HG03354 (cell line): ENCODE data around the gene DLG2.
"Not testable (repeated sequence)": the region's sequence is repeated elsewhere in the genome, so short reads cannot be mapped to it uniquely, and the experiment has no call there.

Source experiments
- ATAC-seq: cut with Tn5 transposase; IDR thresholded peaks from one replicate; pipeline ENCODE4 v1.9.1; 2021; ENCODE audit warnings: mild to moderate bottlenecking; ENCODE audit not compliant: unreplicated experiment, poor library complexity, severe bottlenecking

The DLG2 gene

GRCh38 chr11:83441171-83441570 is 2186.0 kb downstream of the DLG2 start:
- no peak for ATAC-seq

GRCh38 chr11:83438438-83438837 is 2188.7 kb downstream of the DLG2 start:
- ATAC-seq: no peak

GRCh38 chr11:83437939-83438338 is 2189.2 kb downstream of the DLG2 start:
- no peak for ATAC-seq

- ATAC-seq: no peak
Measured at GRCh38 chr11:83436855-83437254, 2190.3 kb downstream of the DLG2 start.

GRCh38 chr11:83434812-83435211 is 2192.3 kb downstream of the DLG2 start:
- ATAC-seq: not testable (repeated sequence)

- no peak for ATAC-seq
Measured at GRCh38 chr11:83427943-83428342, 2199.2 kb downstream of the DLG2 start.

GRCh38 chr11:83427501-83427900 is 2199.6 kb downstream of the DLG2 start:
- ATAC-seq: no peak

- no peak for ATAC-seq
Measured at GRCh38 chr11:83425137-83425466, 2202.0 kb downstream of the DLG2 start.

GRCh38 chr11:83424376-83425136 is 2202.6 kb downstream of the DLG2 start:
- ATAC-seq: no peak

GRCh38 chr11:83422641-83423040 is 2204.5 kb downstream of the DLG2 start:
- ATAC-seq: not testable (repeated sequence)

DNA sequence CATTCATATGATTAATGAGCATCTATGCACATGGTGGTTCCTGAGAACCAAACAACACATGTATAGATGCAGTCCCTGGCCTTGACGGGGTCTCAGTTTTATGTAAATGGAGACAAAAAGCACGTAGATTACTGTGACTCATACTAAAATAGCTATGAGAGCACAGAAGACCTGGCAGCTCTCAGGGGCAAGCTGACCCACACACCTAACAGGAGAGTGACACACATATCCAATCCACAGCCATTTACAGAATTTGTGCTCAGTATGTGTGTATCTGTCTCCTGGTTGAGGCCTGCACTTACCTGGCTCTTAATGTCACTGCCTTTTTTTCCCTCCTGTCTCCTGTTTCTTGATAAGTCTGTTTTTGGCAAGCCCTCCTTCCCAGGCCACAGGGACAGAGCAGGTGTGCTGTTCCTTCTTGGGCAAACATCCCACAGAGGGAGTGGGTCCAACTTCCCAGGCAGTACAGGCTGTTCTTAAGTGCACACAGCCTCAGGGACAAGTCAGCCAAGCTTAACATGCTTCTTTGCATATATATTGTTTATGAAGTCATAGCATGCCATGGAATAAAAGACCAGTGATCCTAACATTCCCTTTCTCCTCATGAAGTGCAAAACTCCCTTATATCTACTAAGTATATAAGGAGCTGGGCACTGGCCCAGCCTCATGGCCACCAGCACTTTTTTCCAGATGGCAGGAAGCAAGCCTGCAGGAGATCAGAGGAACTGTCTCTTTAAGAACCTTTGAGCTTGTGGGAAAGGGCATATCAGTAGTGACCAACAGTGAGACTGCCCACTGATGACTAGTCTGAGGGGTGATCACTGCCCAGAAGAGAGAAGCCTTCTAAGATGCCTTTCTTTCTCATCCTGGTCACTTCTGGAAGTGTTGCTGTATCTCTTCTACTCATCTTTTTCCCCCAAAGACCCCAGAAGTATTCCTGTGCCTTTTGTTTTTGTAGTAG is 2216.3 kb downstream of the DLG2 start:
- no peak for ATAC-seq

- ATAC-seq: no peak
Measured at GRCh38 chr11:83409891-83410290, 2217.3 kb downstream of the DLG2 start.

DNA sequence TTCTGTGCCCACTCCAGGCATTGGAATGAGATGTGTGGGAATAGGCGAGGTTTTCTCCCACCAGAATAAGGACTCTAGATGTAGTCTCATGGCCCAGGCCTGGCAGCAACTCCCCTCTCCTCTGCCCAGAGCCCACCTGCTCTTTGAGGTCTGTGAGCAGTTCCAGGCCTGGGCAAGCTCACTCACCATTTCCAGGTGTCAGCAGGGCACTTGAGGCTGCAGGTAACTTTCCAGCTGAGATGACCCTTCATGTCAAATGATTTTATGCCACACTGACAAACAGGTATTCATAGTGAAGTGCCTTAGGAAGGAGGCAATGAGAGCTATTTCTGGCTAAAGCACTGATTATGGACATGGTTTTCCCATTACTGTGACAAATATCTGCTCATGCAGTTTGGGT is 2217.7 kb downstream of the DLG2 start:
- ATAC-seq: no peak

- no peak for ATAC-seq
Measured at GRCh38 chr11:83408946-83409345, 2218.2 kb downstream of the DLG2 start.
